ENCODE measurements around the gene WDFY4. TPM values are rescaled to one million over a fixed set of nuclear protein-coding genes. Genes with fewer than 3 reads are reported as not detected.

Gene WDFY4
- total RNA-seq, 2 donors from 2014 or later = 0.70 to 2.0 TPM

DNA sequence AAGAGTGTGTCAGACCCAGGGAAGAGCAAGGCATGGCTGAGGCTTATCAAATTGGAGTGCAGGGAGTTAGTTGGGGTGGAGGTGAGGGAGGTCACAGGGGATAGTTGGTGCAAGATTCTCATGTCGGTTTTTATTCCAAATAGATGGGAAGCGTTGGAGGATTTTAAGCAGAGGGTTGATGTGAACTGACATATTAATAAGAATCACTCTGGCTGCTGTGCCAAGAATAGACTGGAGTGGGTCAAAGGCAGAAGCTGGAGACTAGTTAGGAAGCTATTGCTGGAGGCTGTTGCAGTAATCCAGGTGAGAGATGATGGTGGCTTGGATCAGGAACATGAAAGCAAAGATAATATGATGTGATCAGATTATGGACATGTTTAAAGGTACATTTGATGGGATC is 218.5 kb downstream of the WDFY4 start:
- no peak overlapping the region for H3K27ac ChIP-seq
- H3K9me3 ChIP-seq = no peaks in the 10 kb centered on the region
- H3K4me3 ChIP-seq = no peak overlapping the region
- TF ChIP-seq, protein P1, sequence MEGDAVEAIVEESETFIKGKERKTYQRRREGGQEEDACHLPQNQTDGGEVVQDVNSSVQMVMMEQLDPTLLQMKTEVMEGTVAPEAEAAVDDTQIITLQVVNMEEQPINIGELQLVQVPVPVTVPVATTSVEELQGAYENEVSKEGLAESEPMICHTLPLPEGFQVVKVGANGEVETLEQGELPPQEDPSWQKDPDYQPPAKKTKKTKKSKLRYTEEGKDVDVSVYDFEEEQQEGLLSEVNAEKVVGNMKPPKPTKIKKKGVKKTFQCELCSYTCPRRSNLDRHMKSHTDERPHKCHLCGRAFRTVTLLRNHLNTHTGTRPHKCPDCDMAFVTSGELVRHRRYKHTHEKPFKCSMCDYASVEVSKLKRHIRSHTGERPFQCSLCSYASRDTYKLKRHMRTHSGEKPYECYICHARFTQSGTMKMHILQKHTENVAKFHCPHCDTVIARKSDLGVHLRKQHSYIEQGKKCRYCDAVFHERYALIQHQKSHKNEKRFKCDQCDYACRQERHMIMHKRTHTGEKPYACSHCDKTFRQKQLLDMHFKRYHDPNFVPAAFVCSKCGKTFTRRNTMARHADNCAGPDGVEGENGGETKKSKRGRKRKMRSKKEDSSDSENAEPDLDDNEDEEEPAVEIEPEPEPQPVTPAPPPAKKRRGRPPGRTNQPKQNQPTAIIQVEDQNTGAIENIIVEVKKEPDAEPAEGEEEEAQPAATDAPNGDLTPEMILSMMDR (IDR thresholded peaks at IDR 0.05) = no peak
- H3K27me3 ChIP-seq = no peaks in the 10 kb centered on the region
- H3K4me1 ChIP-seq = peaks cover 0 to 6% of the 10 kb centered on the region in 2 donors
- DNase-seq (ENCODE audit: low spot score) = no peak
- no peaks in the 10 kb centered on the region for H3K36me3 ChIP-seq

DNA sequence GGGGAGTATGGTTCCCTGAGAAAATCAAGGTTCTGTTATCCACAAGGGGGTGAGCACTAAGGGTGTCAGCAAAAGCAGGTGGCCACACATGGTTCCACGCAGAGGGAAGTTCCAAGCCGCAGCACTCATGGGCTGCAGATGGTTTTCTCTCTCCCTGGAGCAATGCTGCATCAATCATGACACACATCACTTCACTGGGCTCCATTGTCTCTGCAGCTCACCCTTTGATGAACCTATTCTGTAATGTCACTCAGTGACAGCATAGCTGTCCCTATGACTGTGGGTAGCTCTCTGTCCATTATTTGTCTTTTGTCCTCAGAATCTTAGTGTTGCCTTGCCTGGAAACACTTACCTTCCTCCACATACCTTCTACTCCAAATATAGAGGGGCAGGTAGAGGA is 220.2 kb downstream of the WDFY4 start:
- Histone ChIP-seq H3K27me3 (no peaks in the 10 kb centered on the region), H3K4me3 (no peak overlapping the region), H3K36me3 (no peaks in the 10 kb centered on the region), H3K27ac (no peak overlapping the region), H3K4me1 (peaks cover 0 to 6% of the 10 kb centered on the region in 2 donors), H3K9me3 (no peaks in the 10 kb centered on the region)
- TF ChIP-seq, protein P1 (IDR thresholded peaks at IDR 0.05) = no peak
- no peak for DNase-seq (ENCODE audit: low spot score)

DNA sequence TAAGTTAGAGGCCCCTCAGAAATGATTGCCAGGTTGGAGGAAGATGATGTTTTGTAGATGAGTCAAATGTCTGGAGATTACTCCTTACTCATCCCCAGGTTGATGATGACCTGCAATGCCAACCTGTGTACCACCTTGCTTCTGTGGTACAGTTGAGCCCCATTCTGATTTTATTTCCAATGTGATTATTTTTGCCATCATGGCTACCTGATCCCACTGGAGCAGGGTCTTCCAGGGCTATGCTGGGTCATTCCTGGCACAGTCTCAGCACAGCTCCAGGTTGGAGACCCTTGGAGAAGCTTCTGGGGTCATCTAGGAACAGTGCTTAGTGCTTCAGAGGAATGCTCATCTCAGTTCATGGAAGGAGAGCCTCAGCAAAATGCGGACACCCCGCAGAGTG is 220.6 kb downstream of the WDFY4 start:
- TF ChIP-seq, protein P1 (IDR thresholded peaks at IDR 0.05) = no peak

DNA sequence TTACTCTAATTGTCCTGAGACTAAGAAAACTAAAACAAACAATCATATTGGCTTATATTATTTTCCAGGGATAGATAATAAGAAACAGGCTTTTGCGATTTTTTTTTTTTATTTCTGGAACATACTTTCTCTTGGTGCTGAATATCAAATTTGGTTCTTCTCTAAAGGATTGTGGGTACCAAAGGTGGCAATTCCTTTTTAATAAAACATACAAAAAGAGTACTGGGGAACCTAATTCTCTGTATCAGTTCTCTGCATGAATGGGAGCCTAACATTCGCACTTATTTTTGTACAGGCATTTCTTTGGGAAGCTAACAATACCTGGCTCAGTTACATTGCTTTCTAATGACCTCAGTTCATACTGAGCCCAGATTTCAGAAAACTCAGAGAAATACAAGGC is 222.2 kb downstream of the WDFY4 start:
- Histone ChIP-seq H3K27me3 (no peaks in the 10 kb centered on the region), H3K36me3 (no peaks in the 10 kb centered on the region), H3K4me1 (no peaks in the 10 kb centered on the region), H3K4me3 (no peak overlapping the region), H3K9me3 (no peaks in the 10 kb centered on the region), H3K27ac (no peak overlapping the region)
- no peak for DNase-seq (ENCODE audit: low spot score)
- TF ChIP-seq, protein P1 (IDR thresholded peaks at IDR 0.05) = no peak

More for the DNA sequence above, 220.6 kb downstream of the WDFY4 start:
- H3K27ac ChIP-seq = no peak overlapping the region
- DNase-seq (ENCODE audit: low spot score) = no peak
- H3K4me1 ChIP-seq = peaks cover 0 to 4% of the 10 kb centered on the region in 2 donors
- H3K9me3 ChIP-seq = no peaks in the 10 kb centered on the region
- no peaks in the 10 kb centered on the region for H3K36me3 ChIP-seq
- no peaks in the 10 kb centered on the region for H3K27me3 ChIP-seq
- H3K4me3 ChIP-seq = no peak overlapping the region

DNA sequence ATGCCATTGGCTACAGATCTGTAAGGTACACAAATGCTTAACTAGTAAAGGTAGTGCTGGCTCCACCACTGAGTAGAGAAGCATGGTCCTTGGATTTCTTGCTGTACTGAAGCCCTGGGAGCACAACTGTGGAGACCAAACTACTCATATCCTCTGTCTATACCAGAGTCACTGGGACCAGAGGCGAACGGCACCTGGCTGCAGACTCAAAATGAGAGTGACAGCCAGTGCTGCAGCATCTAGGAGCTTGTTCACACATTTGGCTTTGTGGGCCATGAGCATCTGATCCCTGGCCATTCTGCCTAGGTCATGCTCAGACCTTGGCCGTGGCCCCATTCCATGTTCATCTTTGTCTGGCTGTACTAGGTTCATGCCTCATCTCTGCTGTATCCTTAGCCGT is 223.1 kb downstream of the WDFY4 start:
- TF ChIP-seq, protein P1 (IDR thresholded peaks at IDR 0.05) = no peak
- Histone ChIP-seq H3K27me3 (no peaks in the 10 kb centered on the region), H3K27ac (no peak overlapping the region), H3K36me3 (no peaks in the 10 kb centered on the region), H3K9me3 (no peaks in the 10 kb centered on the region), H3K4me1 (no peaks in the 10 kb centered on the region), H3K4me3 (no peak overlapping the region)
- no peak for DNase-seq (ENCODE audit: low spot score)

DNA sequence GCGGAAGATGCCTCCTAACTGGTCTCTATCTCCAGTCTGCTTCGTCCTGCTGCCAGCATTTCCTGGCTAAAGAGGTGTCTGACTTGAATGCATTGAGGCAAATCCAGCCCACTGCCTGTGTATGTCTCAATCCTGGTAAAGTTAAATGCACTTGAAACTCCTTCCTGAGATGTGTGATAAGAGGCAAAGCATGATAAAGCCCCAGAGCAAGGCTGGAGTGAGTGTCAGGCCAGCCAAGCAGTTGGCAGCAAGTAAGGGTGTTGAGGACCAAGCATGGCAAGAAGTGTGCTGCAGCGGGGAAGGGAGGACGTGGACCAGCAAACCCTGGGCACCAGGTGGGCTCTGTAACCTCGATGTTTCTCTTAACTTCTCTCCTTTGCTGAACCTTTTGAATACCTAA is 225.9 kb downstream of the WDFY4 start:
- H3K4me1 ChIP-seq = no peaks in the 10 kb centered on the region
- no peaks in the 10 kb centered on the region for H3K27me3 ChIP-seq
- TF ChIP-seq, protein P1 (IDR thresholded peaks at IDR 0.05) = no peak
- no peak overlapping the region for H3K4me3 ChIP-seq
- no peaks in the 10 kb centered on the region for H3K9me3 ChIP-seq
- no peak overlapping the region for H3K27ac ChIP-seq
- DNase-seq (ENCODE audit: low spot score) = no peak
- H3K36me3 ChIP-seq = no peaks in the 10 kb centered on the region
